Measurements from ENCODE around the gene CPS1. TPM values are rescaled to one million over a fixed set of nuclear protein-coding genes. Genes with fewer than 3 reads are reported as not detected.

The CPS1 gene
- total RNA-seq, 1 donor from 2014 or later = 0.75 TPM

DNA sequence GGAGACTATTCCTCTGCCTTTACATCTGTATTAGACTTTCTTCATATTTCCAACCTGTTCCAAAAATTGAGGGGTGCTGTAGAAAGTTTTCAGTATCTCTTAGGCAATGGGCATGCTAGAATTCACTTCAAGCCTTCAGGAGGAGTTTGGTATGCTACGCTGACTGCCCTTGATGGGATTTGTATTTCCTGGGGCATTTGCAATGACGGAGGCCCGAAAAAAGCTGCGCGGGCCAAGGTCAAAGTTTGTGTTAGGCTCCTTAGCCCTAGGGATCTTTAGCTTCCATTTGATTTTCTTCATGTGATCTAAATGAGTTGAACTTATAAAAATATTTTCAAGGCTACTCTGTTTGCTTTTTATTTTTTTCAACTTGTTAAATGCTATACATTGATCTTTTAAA lies 5.1 kb downstream of the CPS1 start:
- no peaks in the 10 kb centered on the region for H3K9me3 Mint-ChIP-seq
- ChIA-PET CTCF (no interaction called here), POLR2A (no interaction called here)
- H3K4me3 Mint-ChIP-seq = no peak overlapping the region
- no peak for ATAC-seq (ENCODE audit: low read depth)
- no peaks in the 10 kb centered on the region for H3K4me1 Mint-ChIP-seq
- no peak for TF ChIP-seq CTCF (IDR thresholded peaks at IDR 0.05)
- H3K36me3 Mint-ChIP-seq (ENCODE audit: low read depth) = no peaks in the 10 kb centered on the region
- H3K27ac Mint-ChIP-seq = no peak overlapping the region
- peaks cover 2% of the 10 kb centered on the region for H3K27me3 Mint-ChIP-seq
- no peak for DNase-seq
- intact Hi-C loops (cut with micrococcal nuclease) = no loop called here

DNA sequence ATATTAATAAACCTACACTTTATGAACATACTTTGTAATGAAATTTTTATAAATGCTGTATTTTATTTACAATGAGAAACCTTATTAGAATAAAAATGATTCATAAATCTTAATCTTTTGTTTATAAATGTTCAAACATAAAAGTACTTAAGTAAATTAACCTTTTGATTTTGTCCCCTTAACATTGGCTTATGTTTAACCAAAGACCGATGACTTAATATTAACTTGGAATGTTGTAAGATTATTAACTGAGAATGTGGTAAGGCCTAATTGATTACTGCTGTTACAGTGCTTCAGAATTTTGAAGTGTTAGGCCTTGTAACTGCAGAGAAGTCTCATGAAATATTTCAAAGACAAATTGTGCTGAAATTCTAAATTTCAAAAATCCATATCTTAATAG lies 5.7 kb downstream of the CPS1 start:
- no peaks in the 10 kb centered on the region for H3K9me3 Mint-ChIP-seq
- no peaks in the 10 kb centered on the region for H3K4me1 Mint-ChIP-seq
- H3K27me3 Mint-ChIP-seq = peaks cover 2% of the 10 kb centered on the region
- DNase-seq (no peak), ATAC-seq (ENCODE audit: low read depth) (no peak)
- POLR2A ChIA-PET = no interaction called here
- CTCF ChIA-PET = no interaction called here
- no peak overlapping the region for H3K27ac Mint-ChIP-seq
- H3K36me3 Mint-ChIP-seq (ENCODE audit: low read depth) = no peaks in the 10 kb centered on the region
- no peak for TF ChIP-seq CTCF (IDR thresholded peaks at IDR 0.05)
- H3K4me3 Mint-ChIP-seq = no peak overlapping the region
- intact Hi-C loops (cut with micrococcal nuclease) = no loop called here

DNA sequence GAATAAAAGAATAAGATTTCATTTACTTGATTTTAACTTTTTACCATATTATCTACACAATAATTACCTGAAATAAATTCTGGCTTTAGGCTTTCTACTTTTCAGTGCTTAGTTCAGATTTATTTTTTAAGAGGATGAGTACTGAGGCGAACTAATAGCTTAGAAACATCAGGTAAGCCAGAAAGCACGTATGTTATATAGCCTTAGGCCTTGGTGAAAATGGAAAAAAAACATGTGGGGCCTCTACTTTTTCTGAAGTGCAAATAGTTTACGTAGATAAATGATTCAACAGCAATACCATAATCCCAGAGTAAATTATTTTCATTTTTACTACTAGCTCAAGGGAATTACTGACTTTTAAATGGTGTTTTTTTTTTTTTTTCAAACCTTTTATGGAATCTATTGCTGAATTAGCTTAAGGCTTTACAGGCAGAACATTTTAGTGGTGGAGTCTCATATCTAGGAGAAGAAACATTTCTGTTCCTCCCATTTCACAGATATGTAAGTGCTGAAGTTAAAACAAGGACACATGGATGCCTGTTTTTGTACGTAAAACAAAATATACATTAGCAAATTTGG lies 6.2 kb downstream of the CPS1 start:
- POLR2A ChIA-PET = no interaction called here
- H3K27me3 Mint-ChIP-seq = peaks cover 2% of the 10 kb centered on the region
- H3K4me1 Mint-ChIP-seq = no peaks in the 10 kb centered on the region
- H3K27ac Mint-ChIP-seq = no peak overlapping the region
- CTCF ChIA-PET = no interaction called here
- ATAC-seq (ENCODE audit: low read depth) (no peak), DNase-seq (no peak)
- no peak overlapping the region for H3K4me3 Mint-ChIP-seq
- intact Hi-C loops (cut with micrococcal nuclease) = no loop called here
- no peak for TF ChIP-seq CTCF (IDR thresholded peaks at IDR 0.05)
- H3K9me3 Mint-ChIP-seq = no peaks in the 10 kb centered on the region
- H3K36me3 Mint-ChIP-seq (ENCODE audit: low read depth) = no peaks in the 10 kb centered on the region

- Mint-ChIP-seq H3K27me3 (peaks cover 8% of the 10 kb centered on the region), H3K4me3 (no peak overlapping the region), H3K9me3 (no peaks in the 10 kb centered on the region), H3K27ac (no peak overlapping the region), H3K36me3 (ENCODE audit: low read depth) (no peaks in the 10 kb centered on the region), H3K4me1 (no peaks in the 10 kb centered on the region)
- CTCF ChIA-PET = no interaction called here
- DNase-seq (no peak), ATAC-seq (ENCODE audit: low read depth) (no peak)
- POLR2A ChIA-PET = no interaction called here
- TF ChIP-seq CTCF (IDR thresholded peaks at IDR 0.05) = no peak
- intact Hi-C loops (cut with micrococcal nuclease) = no loop called here
Observed at GRCh38 chr2:210567279-210567678, 10.9 kb downstream of the CPS1 start.

DNA sequence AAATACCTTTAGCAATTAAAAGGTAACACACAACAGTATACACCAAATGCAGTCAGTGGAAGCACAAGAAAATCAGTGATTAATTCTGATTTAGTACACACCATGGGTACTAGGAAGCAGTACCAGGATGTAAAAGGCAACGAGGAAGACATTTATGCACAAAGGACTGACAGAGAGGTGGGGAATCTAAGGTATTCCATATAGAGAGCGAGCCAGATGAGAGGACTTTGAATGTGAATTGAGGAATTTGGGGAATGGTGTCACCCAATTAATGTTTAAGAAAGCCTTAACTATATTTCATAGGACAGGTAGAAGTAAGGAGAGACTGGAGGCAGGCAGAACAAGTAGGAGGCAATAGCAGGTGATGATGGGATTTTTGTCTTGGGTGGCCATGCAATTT lies 11.7 kb downstream of the CPS1 start:
- no peak for DNase-seq
- CTCF ChIA-PET = no interaction called here
- Mint-ChIP-seq H3K27ac (no peak overlapping the region), H3K4me1 (no peaks in the 10 kb centered on the region), H3K4me3 (no peak overlapping the region), H3K36me3 (ENCODE audit: low read depth) (no peaks in the 10 kb centered on the region), H3K9me3 (no peaks in the 10 kb centered on the region), H3K27me3 (peaks cover 12% of the 10 kb centered on the region)
- POLR2A ChIA-PET = no interaction called here
- ATAC-seq (ENCODE audit: low read depth) = no peak
- no peak for TF ChIP-seq CTCF (IDR thresholded peaks at IDR 0.05)
- intact Hi-C loops (cut with micrococcal nuclease) = no loop called here

Data from activated B cell treated with CpG ODN at 0.5 μM for 24 hours (primary cell).